DMS 273 (cell line): ENCODE results near the gene FAIM.
"Not testable (repeated sequence)": the region's sequence is repeated elsewhere in the genome, so short reads cannot be mapped to it uniquely, and the experiment has no call there.

ENCODE experiments used
- DNase-seq: peaks from one replicate; lab custom pipeline; 2025; ENCODE audit not compliant: unreplicated experiment; lab: John Stamatoyannopoulos, UW

The FAIM gene, protein sequence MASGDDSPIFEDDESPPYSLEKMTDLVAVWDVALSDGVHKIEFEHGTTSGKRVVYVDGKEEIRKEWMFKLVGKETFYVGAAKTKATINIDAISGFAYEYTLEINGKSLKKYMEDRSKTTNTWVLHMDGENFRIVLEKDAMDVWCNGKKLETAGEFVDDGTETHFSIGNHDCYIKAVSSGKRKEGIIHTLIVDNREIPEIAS

DNA sequence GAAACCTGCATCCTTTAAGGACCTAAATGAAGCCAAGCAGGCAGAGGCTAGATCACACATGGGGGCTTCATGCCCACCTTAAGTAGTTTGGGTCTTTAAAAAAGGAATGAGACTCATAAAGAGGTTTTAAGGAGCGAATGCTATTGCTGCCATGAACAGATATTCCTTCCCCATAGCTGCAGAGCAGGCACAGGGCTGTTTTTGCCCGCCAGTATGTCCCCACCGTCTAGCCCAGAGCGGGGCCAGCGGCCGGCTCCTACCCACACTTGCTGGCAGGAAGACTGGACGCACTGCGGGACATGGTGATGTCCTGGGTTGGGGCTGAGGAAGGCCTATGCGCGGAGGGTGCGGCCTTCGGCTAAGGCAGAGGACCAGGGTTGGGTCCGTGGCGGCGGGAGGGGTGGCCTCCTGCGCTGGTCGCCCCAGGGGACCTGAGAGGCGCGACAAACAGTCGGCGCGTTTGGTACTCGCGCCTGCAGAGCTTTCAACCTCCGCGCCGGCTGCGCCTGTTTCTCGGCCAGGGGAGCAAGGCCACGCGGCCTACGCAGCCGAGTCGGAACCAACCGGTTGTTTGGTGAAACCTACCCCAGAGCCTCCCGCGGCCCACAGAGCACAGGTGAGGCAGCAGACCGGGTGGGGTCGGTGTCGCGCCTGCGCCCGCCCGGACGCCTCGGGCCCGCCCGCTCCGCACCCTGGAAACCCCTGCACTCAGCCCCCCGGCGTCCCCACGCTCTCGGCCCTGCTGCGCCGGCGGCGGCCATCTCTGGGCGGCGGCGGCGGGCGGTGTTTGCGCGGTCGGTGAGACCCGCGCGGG, at the start of gene FAIM:
TSS of gene FAIM (plus strand) at position 450 of the 814 bp plus-strand sequence. CDS start 10,956 bp downstream, outside the sequence.
- DNase-seq: peak; percentile 88

DNA sequence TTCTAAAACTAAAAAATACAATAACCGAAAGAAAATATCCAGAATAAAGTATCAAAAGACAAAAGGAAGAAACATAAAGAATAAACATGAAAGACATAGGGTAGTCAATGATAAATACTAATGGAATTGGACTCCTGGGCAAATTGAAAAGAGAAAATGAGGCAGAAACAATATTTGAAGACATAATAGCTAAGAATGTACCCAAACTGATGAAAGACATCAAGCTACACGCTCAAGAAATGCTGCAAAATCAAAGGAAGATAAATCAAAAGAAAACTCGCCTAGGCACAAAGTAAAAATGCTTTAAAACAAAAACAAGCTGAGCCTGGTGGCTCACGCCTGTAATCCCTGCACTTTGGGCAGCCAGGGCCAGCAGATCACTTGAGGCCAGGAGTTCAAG, 49.4 kb upstream of the FAIM start:
- no peak for DNase-seq

DNA sequence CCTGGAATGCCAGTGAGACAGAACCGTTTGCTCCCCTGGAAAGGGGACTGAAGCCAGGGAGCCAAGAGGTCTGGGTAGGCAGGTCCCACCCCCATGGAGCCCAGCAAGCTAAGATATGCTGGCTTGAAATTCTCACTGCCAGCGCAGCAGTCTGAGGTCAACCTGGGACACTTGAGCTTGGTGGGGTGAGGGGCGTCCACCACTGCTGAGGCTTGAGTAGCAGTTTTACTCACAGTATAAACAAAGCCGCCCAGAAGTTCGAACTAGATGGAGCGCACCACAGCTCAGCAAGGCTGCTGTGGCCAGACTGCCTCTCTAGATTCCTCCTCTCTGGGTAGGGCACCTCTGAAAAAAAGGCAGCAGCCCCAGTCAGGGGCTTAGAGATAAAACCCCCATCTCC, 48.1 kb upstream of the FAIM start:
- DNase-seq: no peak

DNA sequence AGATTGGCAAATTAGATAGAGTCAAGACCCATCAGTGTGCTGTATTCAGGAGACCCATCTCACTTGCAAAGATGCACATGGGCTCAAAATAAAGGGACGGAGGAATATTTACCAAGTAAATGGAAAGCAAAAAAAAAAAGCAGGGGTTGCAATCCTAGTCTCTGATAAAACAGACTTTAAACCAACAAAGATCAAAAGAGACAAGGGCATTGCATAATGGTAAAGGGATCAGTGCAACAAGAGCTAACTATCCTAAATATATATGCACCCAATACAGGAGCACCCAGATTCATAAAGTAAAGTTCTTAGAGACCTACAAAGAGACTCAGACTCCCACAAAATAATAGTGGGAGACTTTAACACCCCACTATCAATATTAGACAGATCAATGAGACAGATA, 45.7 kb upstream of the FAIM start:
- DNase-seq: not testable (repeated sequence)

DNA sequence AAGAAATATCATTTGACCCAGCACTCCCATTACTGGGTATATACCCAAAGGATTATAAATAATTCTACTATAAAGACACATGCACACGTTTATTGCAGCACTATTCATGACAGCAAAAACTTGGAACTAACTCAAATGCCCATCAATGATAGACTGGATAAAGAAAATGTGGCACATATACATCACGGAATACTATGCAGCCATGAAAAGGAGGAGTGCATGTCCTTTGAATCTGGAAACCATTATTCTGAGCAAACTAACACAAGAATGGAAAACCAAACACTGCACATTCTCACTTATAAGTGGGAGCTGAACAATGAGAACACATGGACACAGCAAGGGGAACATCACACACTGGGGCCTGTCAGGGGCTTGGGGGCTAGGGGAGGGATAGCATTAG, 42.3 kb upstream of the FAIM start:
- not testable (repeated sequence) for DNase-seq

DNA sequence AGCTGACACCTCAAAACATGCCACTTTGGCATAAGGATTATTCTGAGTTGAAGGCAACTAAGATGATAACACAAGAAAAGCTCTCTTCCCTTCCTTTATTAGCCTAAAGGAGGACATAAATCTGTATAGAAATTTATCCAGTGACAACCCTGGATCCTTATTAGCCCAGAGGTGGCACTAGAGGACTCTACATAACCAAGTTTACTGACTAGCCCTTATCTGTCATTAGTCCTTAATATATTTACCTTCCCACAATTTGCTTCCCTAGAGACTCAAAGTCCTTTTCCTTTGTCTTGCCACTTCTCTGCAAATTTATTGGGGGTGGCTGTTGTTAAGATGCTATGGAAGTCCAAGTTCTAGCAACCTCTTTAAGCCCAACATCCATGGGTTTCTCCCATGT, 41.2 kb upstream of the FAIM start:
- peak; percentile 20 for DNase-seq

DNA sequence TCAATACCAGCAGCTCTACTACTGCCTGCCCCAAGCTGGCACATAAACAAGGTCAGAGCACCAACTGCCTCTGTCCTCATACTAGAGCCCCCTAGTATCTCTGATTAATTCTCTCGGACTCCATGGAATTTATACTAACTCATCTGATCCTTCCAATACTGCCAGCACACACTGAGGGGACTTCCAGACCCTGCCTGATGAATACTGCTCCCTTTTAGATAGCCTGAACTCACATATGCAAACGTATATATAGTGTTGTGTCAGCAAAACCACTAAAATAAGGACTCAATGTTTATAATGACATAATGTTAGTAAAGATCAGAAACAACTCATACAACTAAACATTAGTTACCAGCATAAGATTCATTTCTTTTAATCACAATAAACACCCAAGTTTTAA, 39.5 kb upstream of the FAIM start:
- no peak for DNase-seq

DNA sequence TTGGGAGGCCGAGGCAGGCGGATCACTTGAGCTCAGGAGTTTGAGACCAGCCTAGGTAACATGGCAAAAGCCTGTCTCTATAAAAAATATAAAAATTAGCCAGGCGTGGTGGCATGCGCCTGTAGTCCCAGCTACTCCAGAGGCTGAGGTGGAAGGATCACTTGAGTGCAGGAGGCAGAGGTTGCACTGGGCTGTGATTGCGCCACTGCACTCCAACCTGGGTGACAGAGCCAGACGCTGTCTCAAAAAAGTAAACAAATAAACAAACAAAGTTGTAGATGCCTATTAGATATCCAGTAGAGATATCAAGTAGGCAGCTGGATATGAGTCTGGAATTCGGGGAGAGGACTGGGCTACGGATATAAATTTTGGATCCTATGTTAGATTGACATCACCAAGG, 38.9 kb upstream of the FAIM start:
- DNase-seq: not testable (repeated sequence)

DNA sequence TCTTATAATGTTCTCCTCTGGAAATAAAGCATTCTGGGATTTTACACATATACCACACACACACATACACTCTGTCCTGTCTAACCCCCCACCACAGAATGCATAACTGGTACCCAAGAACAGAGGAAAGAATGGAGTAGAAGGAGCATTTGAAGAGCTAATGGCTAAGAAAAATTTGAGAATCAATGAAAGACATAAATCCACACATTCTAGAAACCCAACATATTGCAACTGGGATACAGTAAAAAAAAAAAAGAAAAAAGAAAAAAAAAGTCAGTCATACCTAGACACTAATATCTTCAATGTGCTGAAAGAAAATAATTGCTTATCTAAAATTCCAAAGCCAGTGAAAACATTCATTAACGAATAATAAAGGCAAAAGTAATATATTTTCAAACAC, 35.4 kb upstream of the FAIM start:
- DNase-seq: no peak

DNA sequence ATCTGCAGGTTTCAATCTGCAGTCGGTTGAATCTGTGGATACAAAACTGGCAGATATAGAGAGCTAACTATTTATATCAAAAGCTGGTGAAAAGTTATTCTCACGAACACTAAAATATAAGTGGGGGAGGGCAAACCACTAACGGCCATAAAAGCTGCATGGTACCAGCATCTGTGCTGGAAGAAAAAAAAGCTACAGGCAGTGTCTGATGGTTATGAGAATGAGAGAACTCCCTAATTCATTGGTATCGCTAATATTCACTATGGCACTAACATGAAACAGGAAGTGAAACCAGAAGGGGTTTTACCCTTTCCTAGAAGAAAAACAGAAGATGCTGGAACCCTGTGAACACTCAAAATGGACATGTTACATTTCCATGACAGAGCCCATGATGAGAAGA, 30.4 kb upstream of the FAIM start:
- no peak for DNase-seq

DNA sequence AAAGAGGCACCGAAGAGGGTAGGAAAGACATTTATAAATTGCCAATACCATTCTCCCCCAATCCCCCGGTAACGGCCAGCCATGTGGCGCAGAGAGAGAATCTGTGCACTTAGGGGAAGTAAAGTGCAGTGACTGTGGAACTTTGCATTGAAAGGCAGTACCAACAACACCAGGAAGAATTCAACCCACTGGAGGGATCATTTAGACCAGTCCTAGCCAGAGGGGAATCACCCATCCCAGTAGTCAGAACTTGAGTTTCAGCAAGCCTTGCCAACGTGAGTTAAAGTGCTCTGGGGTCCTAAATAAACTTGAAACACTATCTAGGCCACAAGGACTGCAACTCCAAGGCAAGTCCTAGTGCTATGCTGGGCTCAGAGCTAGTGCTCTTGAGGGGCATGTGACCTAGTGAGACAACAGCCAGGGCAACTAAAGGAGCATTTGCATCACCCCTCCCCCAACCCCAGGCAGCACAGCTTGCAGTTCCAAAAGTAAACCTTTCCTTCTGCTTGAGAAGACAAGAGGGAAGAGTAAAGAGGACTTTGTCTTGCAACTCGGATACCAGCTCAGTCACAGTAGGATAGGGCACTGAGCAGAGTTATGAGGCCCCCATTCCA, 29.5 kb upstream of the FAIM start:
- DNase-seq: no peak

DNA sequence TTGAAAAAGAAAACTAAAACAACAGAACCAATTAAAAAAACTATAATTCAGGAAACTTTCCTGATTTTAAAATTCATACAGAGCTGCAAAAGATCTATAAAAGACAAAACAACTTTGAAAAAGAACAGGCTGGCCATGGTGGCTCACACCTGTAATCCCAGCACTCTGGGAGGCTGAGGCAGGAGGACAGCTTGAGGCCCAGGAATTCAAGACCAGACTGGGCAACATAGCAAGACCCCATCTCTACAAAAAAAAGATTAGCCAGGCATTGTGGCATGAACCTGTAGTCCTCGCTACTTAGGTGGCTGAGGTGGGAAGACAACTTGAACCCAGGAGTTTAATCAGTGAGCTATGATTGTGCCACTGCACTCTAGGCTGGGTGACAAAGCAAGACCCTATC, 21.2 kb upstream of the FAIM start:
- no peak for DNase-seq

DNA sequence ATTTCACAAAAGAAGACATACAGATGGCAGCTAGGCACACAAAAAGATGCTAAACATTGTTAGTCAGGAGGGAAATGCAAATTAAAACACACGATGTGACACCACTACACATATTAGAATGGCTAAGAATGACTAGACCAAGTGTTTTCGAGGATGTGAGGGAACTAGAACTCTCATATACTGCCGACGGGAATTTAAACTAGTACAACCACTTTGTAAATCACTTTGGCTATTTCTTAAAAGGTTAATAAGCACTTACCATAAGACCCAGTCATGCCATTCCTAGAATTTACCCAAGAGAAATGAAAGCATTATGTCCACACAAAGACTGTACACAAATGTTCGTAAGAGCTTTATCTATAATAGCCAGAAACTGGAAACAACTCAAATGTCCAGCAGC, 20.1 kb upstream of the FAIM start:
- DNase-seq: no peak

DNA sequence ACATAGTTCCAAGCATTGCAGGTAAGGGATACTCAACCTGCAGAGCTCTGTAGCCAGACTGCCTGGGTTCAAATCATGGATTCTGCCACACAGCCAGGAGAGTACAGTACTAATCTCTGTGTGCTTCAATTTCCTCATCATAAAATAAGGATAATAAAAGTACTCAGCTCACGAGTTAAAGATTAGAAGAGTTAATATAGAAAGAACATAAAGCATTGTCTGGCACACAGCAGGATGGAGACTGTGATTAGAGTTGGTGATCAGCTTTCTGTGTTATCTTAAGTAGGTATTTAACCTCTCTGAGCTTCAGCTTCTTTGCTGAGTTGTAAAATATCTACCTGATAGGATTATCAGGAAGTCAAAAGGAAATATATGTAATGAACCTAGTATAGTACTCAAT, 17.2 kb upstream of the FAIM start:
- no peak for DNase-seq

DNA sequence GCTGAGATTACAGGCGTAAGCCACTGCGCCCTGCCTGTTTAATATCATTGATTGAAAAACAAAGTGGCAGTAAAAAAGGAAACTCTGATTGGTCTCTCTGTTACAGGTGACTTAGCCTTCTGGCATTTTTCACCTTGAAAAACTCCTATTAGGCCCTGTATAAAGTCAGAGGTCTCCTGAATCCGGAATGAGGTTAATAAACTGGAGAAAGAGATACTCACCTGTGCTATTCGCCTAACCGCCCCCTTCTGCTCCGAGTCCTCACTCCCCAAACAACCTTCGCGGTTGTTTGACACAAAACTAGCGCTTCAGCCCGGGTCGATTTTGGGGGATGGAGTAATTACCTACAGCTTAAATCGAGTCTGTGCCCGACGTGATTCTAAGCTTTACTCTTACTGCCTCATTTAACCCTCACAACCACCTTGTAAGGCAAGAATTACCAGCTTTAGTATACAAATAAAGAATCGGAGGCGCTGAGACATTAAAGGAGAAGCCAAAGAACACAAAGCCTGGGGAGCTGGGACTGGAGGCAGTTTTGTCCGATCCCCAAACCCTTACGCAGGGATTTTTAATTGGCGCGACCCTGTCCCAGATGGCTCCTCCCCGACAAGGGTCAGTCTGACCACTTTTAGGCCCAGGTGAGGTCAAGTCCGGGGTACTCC, 15.0 kb upstream of the FAIM start:
- no peak for DNase-seq

DNA sequence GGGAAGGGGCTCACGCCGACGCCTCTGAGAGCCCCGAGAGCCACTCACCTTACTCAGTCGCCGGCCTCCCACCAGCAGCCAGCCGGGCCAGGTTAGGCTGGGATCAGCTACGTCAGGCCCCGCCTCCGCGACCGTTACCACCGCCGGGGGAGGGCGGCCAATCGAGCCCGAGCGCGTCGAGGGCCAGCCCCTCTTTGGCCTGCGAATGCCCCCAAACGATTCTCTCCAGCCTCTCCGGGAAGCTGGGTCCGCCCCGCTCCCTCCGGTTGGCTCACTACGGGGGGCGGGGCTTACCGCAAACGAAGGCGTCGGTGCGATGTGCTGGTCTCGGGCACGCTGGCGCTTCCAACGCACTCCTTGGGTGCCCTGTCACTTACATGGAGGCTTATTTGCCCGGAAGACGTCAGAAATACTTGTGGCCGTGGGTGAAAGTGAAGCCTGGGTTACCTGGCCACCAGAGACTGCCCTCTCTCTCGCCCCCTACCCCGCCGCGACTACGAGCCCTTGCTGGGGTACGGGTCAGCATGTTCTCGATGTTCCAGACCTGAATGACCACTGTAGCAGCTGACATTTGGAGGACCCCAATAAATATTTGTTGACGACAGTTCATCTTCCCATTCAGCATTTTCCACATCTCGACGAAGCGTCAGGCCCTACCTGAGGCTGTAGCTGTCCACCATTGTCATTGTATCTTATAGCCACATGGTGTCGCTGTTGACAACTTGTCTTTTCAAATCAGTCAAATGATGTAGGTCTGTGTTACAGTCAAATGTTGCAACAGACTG, 14.2 kb upstream of the FAIM start, which contains the start of gene CEP70:
TSS of gene CEP70 (minus strand) at position 111 of the 785 bp plus-strand sequence. CDS start 21,333 bp downstream, outside the sequence.
- no peak for DNase-seq

DNA sequence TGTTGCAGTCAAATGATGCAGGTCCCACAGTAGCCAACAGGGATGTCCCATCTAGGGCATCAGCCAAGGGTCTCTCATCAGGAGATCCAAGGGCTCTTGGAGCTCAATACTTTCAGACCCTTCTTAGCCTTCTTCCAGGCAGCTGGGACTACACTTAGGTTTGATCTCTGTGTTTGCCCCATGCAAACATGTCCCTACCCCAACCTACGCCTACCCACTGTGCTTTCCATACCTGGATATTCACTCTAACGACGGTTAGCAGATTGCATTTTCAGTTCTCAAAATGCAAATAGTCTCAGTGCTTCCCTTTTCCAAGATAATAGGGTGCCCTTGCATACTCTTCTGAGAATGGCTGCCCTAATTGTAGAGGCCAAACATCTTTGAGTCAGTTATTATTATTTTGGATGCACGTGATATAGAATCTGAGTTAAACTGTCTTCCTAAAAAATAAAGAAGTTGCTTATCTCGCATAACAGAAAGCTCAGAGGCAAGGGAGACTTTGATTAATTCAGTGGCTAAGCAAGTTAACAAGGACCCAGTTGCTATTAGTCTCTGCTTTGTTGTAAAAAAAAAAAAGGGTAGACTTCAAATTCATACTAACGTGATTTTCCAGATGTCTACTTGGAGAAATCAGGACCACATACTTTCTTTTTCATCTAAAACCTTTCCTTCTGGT, 13.5 kb upstream of the FAIM start:
- no peak for DNase-seq

DNA sequence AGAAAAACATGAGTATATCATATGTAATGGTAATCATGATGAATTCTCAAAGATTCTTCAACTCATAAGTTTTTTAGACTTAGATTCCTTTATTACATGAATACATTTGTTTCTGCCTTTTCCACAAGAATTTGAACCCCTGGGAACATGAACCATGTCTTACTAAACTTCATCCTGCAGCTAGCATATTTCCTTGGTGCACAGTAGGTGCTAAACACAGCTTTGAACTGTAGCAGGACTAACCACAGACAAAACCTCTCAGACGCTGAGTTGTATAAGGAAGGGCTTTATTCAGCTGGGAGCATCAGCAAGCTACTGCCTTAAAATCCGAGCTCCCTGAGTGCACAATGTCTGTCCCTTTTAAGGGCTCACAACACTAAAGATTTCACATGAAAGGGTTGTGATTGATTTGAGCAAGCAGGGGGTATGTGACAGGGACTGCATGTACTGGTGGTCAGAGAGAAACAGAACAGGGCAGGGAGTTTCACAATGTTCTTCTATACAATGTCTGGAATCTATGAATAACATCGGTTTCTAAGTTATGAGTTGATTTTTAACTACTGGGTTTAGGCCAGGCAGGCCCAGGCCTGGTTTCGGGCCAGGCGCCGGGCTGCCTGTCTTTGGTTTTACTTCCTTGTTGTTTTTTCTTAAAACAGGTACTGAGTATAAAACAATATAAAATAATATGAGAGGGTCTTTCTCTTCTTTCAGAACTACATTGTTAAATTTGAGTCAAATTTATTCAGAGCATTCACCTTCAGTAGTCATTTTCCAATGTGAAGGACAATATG, 11.2 kb upstream of the FAIM start:
- DNase-seq: not testable (repeated sequence)

DNA sequence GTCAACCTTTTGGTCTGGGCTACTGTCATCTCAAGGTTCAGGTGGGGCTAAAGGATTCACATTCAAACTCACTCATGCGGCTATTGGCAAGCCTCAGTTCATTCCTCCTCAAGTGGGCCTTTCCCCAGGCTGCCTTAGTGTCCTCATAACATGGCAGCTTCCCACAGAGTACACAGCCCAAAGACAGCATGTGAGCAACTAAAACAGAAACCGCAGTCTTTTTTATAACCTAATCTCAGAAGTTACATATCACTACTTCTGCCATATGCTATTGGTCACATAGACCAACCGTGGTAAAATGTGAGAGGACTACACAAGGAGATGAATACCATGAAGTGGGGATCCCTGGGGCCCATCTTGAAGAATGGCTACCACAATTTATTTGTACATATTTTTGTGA, 10.0 kb upstream of the FAIM start:
- DNase-seq: no peak
